Activated CD4-positive, alpha-beta memory T cell treated with anti-CD3 and anti-CD28 coated beads, Interleukin-2, amount 10 ng/mL, durations not matched to agents 7 days and 5 days (primary cell): ENCODE measurements around the gene SFRP4. TPM values are rescaled to one million over a fixed set of nuclear protein-coding genes. Genes with fewer than 3 reads are reported as not detected.

ENCODE experiments used
- CTCF ChIA-PET: fragments of 350-600 bp; sonication (Branson Sonifier 250); formaldehyde crosslinking; loops from one replicate; lab custom pipeline; 2021; ENCODE audit warnings: antibody characterized with exemption, inconsistent platforms; lab: Charles Lee
- POLR2A ChIA-PET: fragments of 350-600 bp; sonication (Branson Sonifier 250); formaldehyde crosslinking; loops from one replicate; lab custom pipeline; 2021; ENCODE audit warnings: antibody characterized with exemption; lab: Charles Lee
- DNase-seq: peaks from one replicate; pipeline ENCODE4 v3.0.0-alpha.2; 2020
- H3K27ac Mint-ChIP-seq: one replicate; pipeline ENCODE4 v1.8.0; 2021; ENCODE audit warnings: mild to moderate bottlenecking, mixed read lengths
- H3K27me3 Mint-ChIP-seq: one replicate; pipeline ENCODE4 v1.8.0; 2021; ENCODE audit warnings: mixed read lengths
- H3K36me3 Mint-ChIP-seq: one replicate; pipeline ENCODE4 v1.8.0; 2021; ENCODE audit warnings: low read depth, mixed read lengths
- H3K4me1 Mint-ChIP-seq: one replicate; pipeline ENCODE4 v1.8.0; 2021; ENCODE audit warnings: mixed read lengths
- H3K4me3 Mint-ChIP-seq: one replicate; pipeline ENCODE4 v1.8.0; 2021; ENCODE audit warnings: mild to moderate bottlenecking, mixed read lengths
- H3K9me3 Mint-ChIP-seq: one replicate; pipeline ENCODE4 v1.8.0; 2021; ENCODE audit warnings: mixed read lengths
- total RNA-seq, 2 experiments: library from RNA; stranded (reverse); gene quantifications; one replicate each; pipeline ENCODE4 v1.2.3, GENCODE V29; 2021

SFRP4 gene
- total RNA-seq, 2 experiments from 2014 or later: not detected

DNA sequence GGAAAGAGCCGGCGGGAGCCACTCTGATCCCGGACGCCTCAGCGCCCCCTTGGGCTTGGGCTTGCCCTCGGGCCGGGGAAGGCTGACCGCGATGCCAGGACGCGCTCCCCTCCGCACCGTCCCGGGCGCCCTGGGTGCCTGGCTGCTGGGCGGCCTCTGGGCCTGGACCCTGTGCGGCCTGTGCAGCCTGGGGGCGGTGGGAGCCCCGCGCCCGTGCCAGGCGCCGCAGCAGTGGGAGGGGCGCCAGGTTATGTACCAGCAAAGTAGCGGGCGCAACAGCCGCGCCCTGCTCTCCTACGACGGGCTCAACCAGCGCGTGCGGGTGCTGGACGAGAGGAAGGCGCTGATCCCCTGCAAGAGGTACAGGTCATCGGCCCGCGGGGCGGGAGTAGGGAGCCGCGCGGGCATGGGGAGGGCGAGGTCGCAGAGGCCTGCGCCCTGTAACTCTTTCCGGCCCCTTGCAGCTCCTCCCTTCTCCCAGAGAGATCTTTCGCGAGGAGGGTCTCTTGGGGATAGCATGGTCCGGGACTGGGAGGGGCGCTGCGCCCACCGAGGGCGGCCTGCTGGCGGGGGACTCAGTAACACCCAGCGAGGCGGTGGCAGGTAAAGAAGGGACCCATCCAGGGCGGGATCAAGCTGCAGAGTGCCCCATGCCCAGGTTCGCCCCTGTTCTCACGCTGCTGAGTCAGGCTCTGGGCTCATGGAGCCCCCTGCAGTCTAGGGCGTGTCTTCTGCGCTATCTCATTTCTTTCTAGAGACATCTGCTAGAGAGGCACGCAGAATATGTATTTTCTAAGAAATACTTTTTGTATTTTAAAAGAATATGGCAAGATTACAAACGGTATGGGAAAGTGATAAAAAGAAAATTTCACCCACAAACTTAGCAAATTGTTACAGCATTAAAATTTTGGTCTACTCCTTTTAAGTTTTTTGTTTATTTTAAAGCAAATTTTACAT is 4.5 kb upstream of the SFRP4 start:
- no peaks in the 10 kb centered on the region for H3K9me3 Mint-ChIP-seq
- POLR2A ChIA-PET: no interaction called here
- H3K36me3 Mint-ChIP-seq: no peaks in the 10 kb centered on the region
- no peak overlapping the region for H3K27ac Mint-ChIP-seq
- H3K27me3 Mint-ChIP-seq: peaks cover 60% of the 10 kb centered on the region
- CTCF ChIA-PET: no interaction called here
- peak overlapping the region; percentile 56 for H3K4me3 Mint-ChIP-seq
- no peak for DNase-seq
- peaks cover 14% of the 10 kb centered on the region for H3K4me1 Mint-ChIP-seq

DNA sequence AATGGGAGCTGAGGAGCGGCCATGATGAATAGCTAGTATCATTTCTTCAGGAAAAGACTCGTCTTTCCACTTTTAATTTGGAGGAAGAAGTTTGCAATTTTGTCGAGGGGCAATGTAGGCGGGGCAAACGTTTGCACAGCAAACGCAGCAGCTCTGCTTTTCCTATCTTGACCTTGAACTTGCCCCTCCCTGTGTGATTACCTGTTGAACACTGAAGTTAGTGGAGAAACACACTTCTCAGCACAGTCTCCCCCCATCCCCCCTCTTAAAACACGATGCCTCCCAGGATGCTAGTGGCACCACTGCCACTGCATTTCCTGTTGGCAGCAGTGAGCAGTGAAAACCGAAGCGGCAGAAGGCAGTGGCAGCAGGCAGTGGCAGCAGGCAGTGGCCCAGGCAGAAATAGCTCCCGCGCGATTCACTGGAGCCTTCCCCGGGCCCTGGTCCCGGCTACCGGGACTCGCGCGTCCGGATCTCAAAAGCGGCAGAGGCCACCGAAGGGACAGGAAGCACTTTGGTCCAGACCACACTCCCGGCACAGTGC is 3.8 kb upstream of the SFRP4 start, which contains the start of gene EPDR1:
Gene EPDR1 (plus strand): TSS at position 336 of the 544 bp plus-strand sequence. CDS start 300 bp downstream, outside the sequence.
- peak; percentile 26 for DNase-seq
- Mint-ChIP-seq H3K36me3 (no peaks in the 10 kb centered on the region), H3K27ac (no peak within 1 kb of the TSS), H3K27me3 (peaks cover 67% of the 10 kb centered on the region), H3K4me3 (peak within 1 kb of the TSS; percentile 56), H3K4me1 (peaks cover 15% of the 10 kb centered on the region), H3K9me3 (no peaks in the 10 kb centered on the region)
- CTCF ChIA-PET: interaction anchor here (1.3 to 1.8 kb wide), 2 partner anchors 16 to 188 kb away, joined by 3 to 4 read pairs; no protein-coding TSS in a partner anchor
- POLR2A ChIA-PET: no interaction called here

DNA sequence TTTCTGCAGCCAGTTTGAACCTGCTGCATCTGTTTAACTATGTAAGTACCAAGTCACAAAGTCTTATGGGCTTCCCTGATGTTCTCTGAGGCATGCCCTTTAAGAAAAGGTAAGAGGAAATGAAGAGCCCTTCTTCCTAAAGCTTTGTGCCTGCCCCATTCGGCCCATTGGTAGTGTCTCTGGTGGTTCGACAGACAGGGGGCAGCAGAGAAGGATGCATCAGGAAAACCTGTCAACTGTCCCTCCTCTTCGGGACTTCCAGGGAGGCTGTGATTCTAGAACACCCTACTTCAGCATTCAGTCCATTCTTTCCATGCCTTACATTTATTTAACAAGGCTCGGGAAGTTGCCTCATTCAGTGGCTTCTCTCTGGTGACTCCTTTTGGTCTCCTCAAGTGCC is 1.9 kb upstream of the SFRP4 start:
- Mint-ChIP-seq H3K4me1 (peaks cover 15% of the 10 kb centered on the region), H3K27ac (no peak overlapping the region), H3K9me3 (no peaks in the 10 kb centered on the region), H3K36me3 (no peaks in the 10 kb centered on the region), H3K4me3 (no peak overlapping the region), H3K27me3 (peaks cover 76% of the 10 kb centered on the region)
- ChIA-PET POLR2A (no interaction called here), CTCF (interaction anchor here (1.8 kb wide), 1 partner anchor 14 kb away, joined by 4 read pairs; no protein-coding TSS in a partner anchor)
- DNase-seq: no peak

DNA sequence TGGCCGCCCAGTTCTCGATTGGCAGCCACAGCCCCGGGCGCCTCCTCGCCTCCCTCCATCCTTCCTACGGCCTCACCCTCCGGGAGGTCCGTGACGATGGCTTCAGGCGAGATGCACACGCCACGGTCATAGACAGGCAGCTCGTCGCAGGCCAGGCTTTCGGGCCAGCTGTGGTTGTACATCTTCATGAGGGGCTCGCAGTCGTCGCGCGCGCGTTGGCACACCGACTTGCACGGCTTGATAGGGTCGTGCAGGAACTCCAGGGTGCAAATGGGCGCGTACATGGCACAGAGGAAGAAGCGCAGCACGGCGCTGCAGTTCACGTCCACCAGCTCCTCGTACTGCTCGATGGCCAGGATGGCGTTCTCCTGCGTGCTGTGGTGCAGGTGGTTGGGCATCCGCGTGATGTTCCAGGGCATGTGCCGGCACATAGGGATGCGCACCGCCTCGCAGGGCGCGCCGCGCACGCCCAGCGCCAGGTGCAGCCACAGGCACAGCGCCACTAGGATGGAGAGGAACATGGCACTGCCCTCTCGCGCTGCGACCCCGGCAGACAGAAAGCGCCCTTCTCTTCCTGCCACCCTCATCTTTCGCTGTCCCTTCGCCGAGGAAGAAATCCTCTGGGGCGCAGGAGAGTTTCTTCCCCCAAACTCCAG is 472 bp downstream of the SFRP4 start:
- POLR2A ChIA-PET: no interaction called here
- CTCF ChIA-PET: no interaction called here
- Mint-ChIP-seq H3K36me3 (no peaks in the 10 kb centered on the region), H3K4me1 (peaks cover 12% of the 10 kb centered on the region), H3K27ac (no peak overlapping the region), H3K9me3 (no peaks in the 10 kb centered on the region), H3K4me3 (no peak overlapping the region), H3K27me3 (peaks cover 68% of the 10 kb centered on the region)
- DNase-seq: no peak

DNA sequence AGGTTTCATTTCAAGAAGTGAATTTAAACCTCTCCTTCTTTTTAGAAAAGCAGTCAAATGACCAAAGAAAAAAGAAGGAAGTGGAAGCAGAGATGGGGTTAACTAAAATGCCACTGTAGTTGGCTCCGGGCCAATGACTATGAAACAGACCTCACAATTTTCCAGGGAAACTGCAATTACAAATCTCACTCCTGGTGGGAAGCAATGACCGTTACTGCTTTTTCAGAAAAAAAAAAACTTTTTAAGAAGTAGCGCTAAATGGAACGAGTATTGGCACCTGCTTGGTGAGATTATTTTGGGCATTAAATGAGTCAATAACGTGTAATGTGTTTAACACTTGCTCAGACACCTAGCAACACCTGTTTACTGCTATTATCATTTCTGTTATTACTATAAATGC is 1.2 kb downstream of the SFRP4 start:
- Mint-ChIP-seq H3K27ac (no peak overlapping the region), H3K27me3 (peaks cover 71% of the 10 kb centered on the region), H3K36me3 (no peaks in the 10 kb centered on the region), H3K4me3 (no peak overlapping the region), H3K9me3 (no peaks in the 10 kb centered on the region), H3K4me1 (peaks cover 10% of the 10 kb centered on the region)
- DNase-seq: no peak
- POLR2A ChIA-PET: no interaction called here
- CTCF ChIA-PET: no interaction called here

DNA sequence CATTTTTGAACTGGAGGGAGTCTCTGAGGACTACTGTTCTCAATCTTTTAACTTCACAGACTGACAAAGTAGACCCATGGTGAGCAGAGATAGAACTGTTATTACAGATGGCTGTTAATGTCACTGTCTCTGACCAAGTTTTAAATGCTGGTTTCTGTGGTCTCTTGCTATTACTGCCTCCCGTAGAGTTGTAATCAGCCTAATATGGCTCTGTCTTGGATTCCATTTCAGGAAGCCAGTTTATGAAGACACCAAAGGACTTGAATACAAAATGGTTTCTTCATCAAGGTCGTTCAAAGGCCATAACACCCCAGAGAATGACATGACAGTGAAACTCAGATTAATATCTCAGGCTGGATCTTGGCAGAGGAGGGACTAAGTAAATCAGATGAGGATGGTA is 3.9 kb downstream of the SFRP4 start:
- ChIA-PET POLR2A (no interaction called here), CTCF (no interaction called here)
- H3K27ac Mint-ChIP-seq: no peak overlapping the region
- H3K27me3 Mint-ChIP-seq: peaks cover 47% of the 10 kb centered on the region
- peaks cover 9% of the 10 kb centered on the region for H3K4me1 Mint-ChIP-seq
- DNase-seq: no peak
- no peaks in the 10 kb centered on the region for H3K9me3 Mint-ChIP-seq
- no peaks in the 10 kb centered on the region for H3K36me3 Mint-ChIP-seq
- H3K4me3 Mint-ChIP-seq: no peak overlapping the region

DNA sequence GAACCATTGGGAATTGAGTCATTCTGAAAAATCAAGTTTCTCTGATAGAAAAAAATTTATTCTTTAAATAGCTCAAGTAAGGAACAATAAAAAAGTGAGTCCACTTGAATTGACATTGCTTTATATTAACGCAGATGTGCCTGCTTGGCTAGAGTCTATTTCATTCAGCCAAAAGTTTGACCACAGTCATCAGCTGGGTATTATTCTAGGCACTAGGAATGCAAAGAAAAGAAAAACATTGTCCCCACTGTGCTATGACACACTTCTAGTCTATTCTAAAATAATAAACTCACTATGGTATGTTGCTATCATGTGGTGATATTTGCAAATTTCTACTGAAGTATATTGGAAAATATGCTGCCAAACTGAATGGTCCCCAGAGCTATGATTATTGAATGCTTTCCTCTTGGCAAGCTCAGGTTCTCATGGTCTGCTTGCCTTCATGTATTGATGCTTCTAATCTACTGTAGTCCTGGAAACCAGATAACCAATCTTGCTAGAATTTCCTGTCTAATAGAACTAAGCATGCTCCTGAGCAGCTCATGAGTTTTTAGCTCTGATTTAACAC is 8.3 kb downstream of the SFRP4 start:
- Mint-ChIP-seq H3K4me1 (no peaks in the 10 kb centered on the region), H3K9me3 (no peaks in the 10 kb centered on the region), H3K4me3 (no peak overlapping the region), H3K27ac (no peak overlapping the region), H3K27me3 (peaks cover 16% of the 10 kb centered on the region), H3K36me3 (no peaks in the 10 kb centered on the region)
- no peak for DNase-seq
- ChIA-PET POLR2A (no interaction called here), CTCF (interaction anchor here (0.9 kb wide), 1 partner anchor 9 kb away, joined by 3 read pairs; no protein-coding TSS in a partner anchor)

DNA sequence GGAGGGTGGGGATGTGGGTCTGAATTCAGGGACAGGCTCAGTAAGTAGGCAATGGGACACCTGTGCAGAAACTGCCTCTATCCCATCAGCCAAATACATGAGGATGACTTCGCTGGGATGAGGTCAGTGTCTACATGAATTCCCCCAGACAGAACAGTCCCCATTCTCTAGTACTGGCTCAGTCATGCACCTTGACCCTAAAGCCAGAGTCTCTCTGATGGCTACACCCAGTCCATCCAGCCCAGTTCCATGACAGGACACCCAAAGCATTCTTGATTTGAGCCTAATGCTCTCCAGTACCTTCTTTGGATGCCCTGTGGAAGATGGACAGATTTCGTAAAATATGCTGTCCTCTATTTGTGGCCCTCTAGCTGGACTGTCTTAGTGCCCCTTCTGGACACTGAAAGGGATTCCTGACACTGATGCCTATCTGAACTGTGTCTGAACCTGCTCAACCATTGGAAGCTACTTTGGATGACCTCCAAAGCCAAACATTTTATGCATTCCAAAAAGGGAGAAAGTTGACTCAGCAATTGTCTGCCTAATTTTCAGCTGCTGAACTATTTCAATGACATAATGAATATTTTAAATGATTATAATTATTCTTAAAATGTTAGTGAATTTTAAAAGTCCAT is 14.6 kb downstream of the SFRP4 start:
- ChIA-PET POLR2A (no interaction called here), CTCF (interaction anchor here (0.7 to 0.8 kb wide), 3 partner anchors 15 to 141 kb away, joined by 3 to 5 read pairs (median 4); partner anchors contain the start of gene SFRP4)
- no peak for DNase-seq
- Mint-ChIP-seq H3K36me3 (no peaks in the 10 kb centered on the region), H3K4me1 (no peaks in the 10 kb centered on the region), H3K9me3 (no peaks in the 10 kb centered on the region), H3K27me3 (peaks cover 2% of the 10 kb centered on the region), H3K4me3 (no peak overlapping the region), H3K27ac (no peak overlapping the region)

DNA sequence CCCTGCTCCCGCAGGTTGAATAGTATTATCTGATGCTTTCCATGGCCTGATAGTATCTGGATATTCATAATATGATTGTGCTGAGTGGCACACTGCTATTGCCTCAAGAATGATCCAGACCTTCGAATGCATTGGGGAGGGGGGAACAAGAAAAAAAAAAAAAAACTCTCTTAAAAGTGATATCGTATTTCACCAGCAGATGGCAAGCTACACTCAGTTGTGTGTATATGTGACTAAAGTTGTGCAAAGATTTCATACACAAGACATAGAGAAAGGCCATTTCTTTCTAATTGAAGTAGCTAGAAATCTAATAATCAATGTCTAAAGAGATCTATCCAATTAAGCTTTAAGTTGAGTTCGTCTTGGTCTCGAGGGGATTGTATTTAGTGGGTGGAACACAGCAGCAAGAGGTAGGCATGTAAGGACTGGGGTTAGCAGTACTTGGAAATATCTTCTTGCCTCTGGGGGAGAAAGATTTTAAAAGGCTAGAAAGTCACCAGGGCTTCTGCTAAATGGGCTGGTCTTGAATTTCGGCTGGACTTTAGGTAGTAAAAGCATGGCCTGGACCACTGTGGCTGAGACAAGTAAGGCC is 15.3 kb downstream of the SFRP4 start:
- Mint-ChIP-seq H3K36me3 (no peaks in the 10 kb centered on the region), H3K4me3 (no peak overlapping the region), H3K9me3 (no peaks in the 10 kb centered on the region), H3K27ac (no peak overlapping the region), H3K27me3 (no peaks in the 10 kb centered on the region), H3K4me1 (no peaks in the 10 kb centered on the region)
- POLR2A ChIA-PET: no interaction called here
- no peak for DNase-seq
- CTCF ChIA-PET: interaction anchor here (0.7 to 0.8 kb wide), 3 partner anchors 16 to 141 kb away, joined by 3 to 5 read pairs (median 4); partner anchors contain the start of gene SFRP4

DNA sequence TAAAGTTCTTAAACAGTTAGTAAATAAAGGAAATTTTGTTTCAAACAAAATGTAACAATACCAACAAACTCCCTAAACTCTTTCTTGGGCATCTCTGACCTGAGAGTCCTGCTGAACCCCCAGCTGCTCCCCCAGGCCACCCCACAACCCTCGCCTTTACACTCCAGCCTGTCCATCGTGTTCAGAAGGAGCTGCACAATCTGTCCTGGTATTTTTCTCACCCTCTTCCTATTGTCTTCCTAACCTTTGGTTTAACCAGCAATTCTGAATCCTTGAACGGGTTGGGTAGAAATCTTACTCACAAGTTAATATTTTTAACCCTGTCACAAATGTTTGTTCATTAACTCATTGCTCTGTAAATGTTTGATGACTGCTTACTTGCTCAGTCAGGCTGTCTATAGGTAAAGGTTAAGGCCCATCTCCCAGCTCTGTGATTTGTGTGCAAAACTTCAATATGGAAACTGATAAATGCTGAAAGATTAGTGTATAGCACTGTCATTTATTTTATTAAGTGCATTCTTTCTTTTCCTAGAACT is 16.8 kb downstream of the SFRP4 start:
- POLR2A ChIA-PET: no interaction called here
- no peaks in the 10 kb centered on the region for H3K36me3 Mint-ChIP-seq
- H3K4me3 Mint-ChIP-seq: no peak overlapping the region
- CTCF ChIA-PET: no interaction called here
- no peaks in the 10 kb centered on the region for H3K9me3 Mint-ChIP-seq
- no peak for DNase-seq
- no peaks in the 10 kb centered on the region for H3K4me1 Mint-ChIP-seq
- H3K27me3 Mint-ChIP-seq: no peaks in the 10 kb centered on the region
- no peak overlapping the region for H3K27ac Mint-ChIP-seq

DNA sequence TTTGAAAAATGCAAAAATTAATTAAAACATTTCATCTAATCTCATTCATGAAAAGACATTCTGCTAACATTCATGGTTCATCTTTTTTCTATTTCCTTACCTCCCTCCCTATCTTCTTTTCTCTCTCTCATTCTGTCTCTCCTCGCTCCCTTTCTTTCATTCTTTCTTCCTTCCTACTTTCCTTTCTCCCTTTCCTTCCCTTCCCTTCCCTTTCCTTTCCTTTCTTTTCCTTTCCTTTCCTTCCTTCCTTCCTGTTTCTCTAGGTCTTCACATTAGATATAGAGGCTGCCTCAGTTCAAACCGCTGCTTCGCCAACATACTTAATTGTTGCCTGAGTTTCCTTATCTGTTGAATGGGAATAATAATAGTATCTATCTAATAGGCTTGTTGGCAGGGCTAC is 21.9 kb downstream of the SFRP4 start:
- no peak for DNase-seq
- Mint-ChIP-seq H3K4me3 (no peak overlapping the region), H3K9me3 (no peaks in the 10 kb centered on the region), H3K4me1 (no peaks in the 10 kb centered on the region), H3K27me3 (peaks cover 11% of the 10 kb centered on the region), H3K36me3 (no peaks in the 10 kb centered on the region), H3K27ac (no peak overlapping the region)
- ChIA-PET POLR2A (no interaction called here), CTCF (no interaction called here)

DNA sequence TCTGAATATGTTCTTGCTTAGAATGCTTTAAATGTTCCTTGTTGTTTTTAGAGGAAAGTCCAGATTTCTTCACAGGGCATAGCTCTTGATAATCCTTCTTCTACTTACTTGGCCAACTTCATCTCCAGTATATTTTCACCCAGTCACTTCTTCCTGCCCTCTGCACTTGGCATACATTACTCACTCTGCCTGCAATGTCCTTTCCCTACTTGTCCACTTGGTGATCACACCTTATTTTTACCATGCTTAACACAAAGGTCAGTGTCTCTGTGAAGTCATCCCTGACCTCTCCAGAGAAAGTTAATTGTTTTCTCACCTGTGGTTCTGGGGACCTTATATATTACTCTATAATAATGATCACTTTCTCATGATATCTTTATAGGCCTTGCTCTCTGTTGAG is 23.3 kb downstream of the SFRP4 start:
- H3K36me3 Mint-ChIP-seq: no peaks in the 10 kb centered on the region
- H3K27me3 Mint-ChIP-seq: peaks cover 11% of the 10 kb centered on the region
- ChIA-PET CTCF (no interaction called here), POLR2A (no interaction called here)
- DNase-seq: no peak
- H3K9me3 Mint-ChIP-seq: no peaks in the 10 kb centered on the region
- H3K4me1 Mint-ChIP-seq: no peaks in the 10 kb centered on the region
- H3K4me3 Mint-ChIP-seq: no peak overlapping the region
- H3K27ac Mint-ChIP-seq: no peak overlapping the region
